Esophagus muscularis mucosa (tissue), 4 donors: ENCODE results near the gene IL12RB2. TPM values are rescaled to one million over a fixed set of nuclear protein-coding genes. Genes with fewer than 3 reads are reported as not detected.

Source experiments
- DNase-seq: peaks from one replicate; pipeline ENCODE4 v3.0.0-alpha.2; 2017; ENCODE audit errors: extremely low spot score
- H3K27ac ChIP-seq, 4 donors: fragments of 200-600 bp; sonication (generic); replicated peaks in 1 of 4; 1 replicate in 3 of 4; 2 replicates in 1 of 4; pipeline ENCODE4 v1.5.1; 2016 to 2019; ENCODE audit warnings: mild to moderate bottlenecking in 1 of 4
- H3K27me3 ChIP-seq, 4 donors: fragments of 200-600 bp; sonication (generic); one replicate each; pipeline versions ENCODE4 v1.5.1 to v1.6.0; 2016 to 2019
- H3K36me3 ChIP-seq, 4 donors: fragments of 200-600 bp; sonication (generic); one replicate each; pipeline ENCODE4 v1.5.1; 2016 to 2019
- H3K4me1 ChIP-seq, 4 donors: fragments of 200-600 bp; sonication (generic); one replicate each; pipeline ENCODE4 v1.5.1; 2016 to 2019
- H3K4me3 ChIP-seq, 4 donors: fragments of 200-600 bp; sonication (generic); 1 replicate in 2 of 4; 2 replicates in 2 of 4; pipeline ENCODE4 v1.5.1; 2016 to 2019; ENCODE audit warnings: mild to moderate bottlenecking in 4 of 4, moderate library complexity in 1 of 4
- H3K9me3 ChIP-seq, 4 donors: fragments of 200-600 bp; sonication (generic); 1 replicate in 3 of 4; 2 replicates in 1 of 4; pipeline ENCODE4 v1.5.1; 2016 to 2019
- CTCF ChIP-seq, 3 experiments: fragments of 200-600 bp in 2 of 3; fragments of 450-650 bp in 1 of 3; sonication (generic) in 2 of 3; IDR thresholded peaks; one replicate each; pipeline ENCODE4 v1.5.1; 2017 to 2019; ENCODE audit warnings: antibody characterized with exemption in 3 of 3, mild to moderate bottlenecking in 2 of 3, moderate library complexity in 1 of 3
- EP300 ChIP-seq: sonication (generic); formaldehyde crosslinking; IDR thresholded peaks from one replicate; pipeline ENCODE4 v1.6.1; 2017; ENCODE audit warnings: antibody characterized with exemption
- POLR2A ChIP-seq: fragments of 450-650 bp; IDR thresholded peaks from one replicate; pipeline ENCODE4 v1.6.1; 2017; ENCODE audit warnings: antibody characterized with exemption, moderate library complexity, mild to moderate bottlenecking, low read depth
- POLR2AphosphoS5 ChIP-seq, 2 donors: sonication (generic); formaldehyde crosslinking; IDR thresholded peaks; one replicate each; pipeline ENCODE4 v1.6.1; 2017; ENCODE audit warnings: antibody characterized with exemption in 2 of 2
- WGBS: methylation state at CpG from one replicate; pipeline ENCODE4 v1.1.5; 2018; 5-methylcytosine and 5-hydroxymethylcytosine counted together
- intact Hi-C: fragments of 100-400 bp; cut with DNase I; formaldehyde crosslinking; loops from one replicate; pipeline ENCODE4 v1.15.1; 2023
- total RNA-seq, 4 donors: library from RNA; depleted of rRNA; stranded (reverse); fragments of >200 nt; gene quantifications; one replicate each; pipeline versions ENCODE4 v1.1.0 to v1.2.1, GENCODE V29; 2016

Gene IL12RB2
- total RNA-seq, 4 donors from 2014 or later, result 0.29 to 1.3 (median 0.65) TPM; not detected in 1

GRCh38 chr1:67336157-67336556 is 28.5 kb downstream of the IL12RB2 start:
- WGBS, result 93% methylated on average over 5 of the region's 5 CpGs
- no peaks in the 10 kb centered on the region for H3K27me3 ChIP-seq
- TF ChIP-seq POLR2AphosphoS5 (IDR thresholded peaks at IDR 0.05), result no peak
- no peak for TF ChIP-seq POLR2A
- no peak for TF ChIP-seq EP300
- TF ChIP-seq CTCF (IDR thresholded peaks at IDR 0.05), result no peak
- no peak overlapping the region for H3K27ac ChIP-seq
- DNase-seq, result no peak
- H3K36me3 ChIP-seq, result no peaks in the 10 kb centered on the region
- H3K4me3 ChIP-seq, result no peak overlapping the region
- no peaks in the 10 kb centered on the region for H3K9me3 ChIP-seq
- H3K4me1 ChIP-seq, result peaks cover 7 to 21% (median 10%) of the 10 kb centered on the region in 4 donors
- intact Hi-C loops, result no loop called here

- no peak overlapping the region for H3K27ac ChIP-seq
- no peak for DNase-seq
- peaks cover 7 to 21% (median 10%) of the 10 kb centered on the region in 4 donors for H3K4me1 ChIP-seq
- no peaks in the 10 kb centered on the region for H3K36me3 ChIP-seq
- H3K9me3 ChIP-seq, result no peaks in the 10 kb centered on the region
- no peak overlapping the region for H3K4me3 ChIP-seq
- H3K27me3 ChIP-seq, result no peaks in the 10 kb centered on the region
- TF ChIP-seq POLR2A (no peak), EP300 (no peak), POLR2AphosphoS5 (IDR thresholded peaks at IDR 0.05) (no peak), CTCF (IDR thresholded peaks at IDR 0.05) (no peak)
- intact Hi-C loops, result no loop called here
- WGBS, result 76% methylated on average over 6 of the region's 6 CpGs
Observed at GRCh38 chr1:67336783-67337182, 29.1 kb downstream of the IL12RB2 start.

GRCh38 chr1:67338642-67339041 is 31.0 kb downstream of the IL12RB2 start:
- H3K4me3 ChIP-seq, result no peak overlapping the region

GRCh38 chr1:67339623-67340343 is 32.1 kb downstream of the IL12RB2 start:
- Histone ChIP-seq H3K9me3 (no peaks in the 10 kb centered on the region), H3K36me3 (no peaks in the 10 kb centered on the region), H3K27me3 (no peaks in the 10 kb centered on the region), H3K27ac (peak overlapping the region in 2 of 4 donors; percentile 24 to 30), H3K4me1 (peaks cover 7 to 21% (median 10%) of the 10 kb centered on the region in 4 donors), H3K4me3 (no peak overlapping the region)
- 26% methylated on average over 7 of the region's 7 CpGs for WGBS
- TF ChIP-seq POLR2A (no peak), EP300 (no peak), POLR2AphosphoS5 (IDR thresholded peaks at IDR 0.05) (no peak), CTCF (IDR thresholded peaks at IDR 0.05) (no peak)
- no peak for DNase-seq
- intact Hi-C loops, result no loop called here

More at GRCh38 chr1:67338642-67339041, 31.0 kb downstream of the IL12RB2 start:
- TF ChIP-seq CTCF (IDR thresholded peaks at IDR 0.05), result no peak
- no peak for TF ChIP-seq POLR2AphosphoS5 (IDR thresholded peaks at IDR 0.05)
- TF ChIP-seq EP300, result no peak
- no peak for TF ChIP-seq POLR2A
- H3K36me3 ChIP-seq, result no peaks in the 10 kb centered on the region
- no peak for DNase-seq
- 77% methylated on average over 3 of the region's 3 CpGs for WGBS
- H3K4me1 ChIP-seq, result peaks cover 7 to 21% (median 10%) of the 10 kb centered on the region in 4 donors
- H3K9me3 ChIP-seq, result no peaks in the 10 kb centered on the region
- intact Hi-C loops, result no loop called here
- H3K27ac ChIP-seq, result no peak overlapping the region
- no peaks in the 10 kb centered on the region for H3K27me3 ChIP-seq
